Sigmoid colon (tissue), 7 donors: ENCODE measurements around the gene SUMF1. TPM values are rescaled to one million over a fixed set of nuclear protein-coding genes. Genes with fewer than 3 reads are reported as not detected.

Experiments
- DNase-seq: peaks from one replicate; pipeline ENCODE4 v3.0.0-alpha.2; 2019
- H3K27ac ChIP-seq, 4 donors: fragments of 200-600 bp; sonication (generic); one replicate each; pipeline ENCODE4 v1.5.1; 2016 to 2019; ENCODE audit warnings: mild to moderate bottlenecking in 1 of 4
- H3K27me3 ChIP-seq, 3 donors: fragments of 200-600 bp; sonication (generic); one replicate each; pipeline ENCODE4 v1.5.1; 2019; ENCODE audit warnings: mild to moderate bottlenecking in 1 of 3
- H3K36me3 ChIP-seq, 4 donors: fragments of 200-600 bp; sonication (generic); one replicate each; pipeline ENCODE4 v1.5.1; 2016 to 2019
- H3K4me1 ChIP-seq, 4 donors: fragments of 200-600 bp; sonication (generic); one replicate each; pipeline ENCODE4 v1.5.1; 2017 to 2019
- H3K4me3 ChIP-seq, 4 donors: fragments of 200-600 bp; sonication (generic); one replicate each; pipeline ENCODE4 v1.5.1; 2017 to 2019; ENCODE audit warnings: mild to moderate bottlenecking in 2 of 4, moderate library complexity in 1 of 4
- H3K9me3 ChIP-seq, 4 donors: fragments of 200-600 bp in 3 of 4; sonication (generic) in 3 of 4; one replicate each; pipeline versions ENCODE4 v1.5.1 to v1.6.1; 2013 to 2019
- CTCF ChIP-seq, 4 experiments: fragments of 450-650 bp in 3 of 4; fragments of 200-600 bp in 1 of 4; IDR thresholded peaks; one replicate each; pipeline ENCODE4 v1.5.1; 2016 to 2019; ENCODE audit warnings: antibody characterized with exemption in 4 of 4, mild to moderate bottlenecking in 3 of 4, moderate library complexity in 2 of 4
- EP300 ChIP-seq, 4 donors: sonication (generic); formaldehyde crosslinking; IDR thresholded peaks; one replicate each; pipeline ENCODE4 v1.6.1; 2017; ENCODE audit warnings: antibody characterized with exemption in 4 of 4
- POLR2A ChIP-seq, 2 donors: fragments of 450-650 bp; IDR thresholded peaks; one replicate each; pipeline ENCODE4 v1.6.1; 2016; ENCODE audit warnings: antibody characterized with exemption in 2 of 2, mild to moderate bottlenecking in 2 of 2, moderate library complexity in 2 of 2
- POLR2AphosphoS5 ChIP-seq, 4 donors: sonication (generic); formaldehyde crosslinking; IDR thresholded peaks; one replicate each; pipeline ENCODE4 v1.6.1; 2017; ENCODE audit warnings: antibody characterized with exemption in 4 of 4
- WGBS, 2 donors: extraction: QIAGEN DNeasy Blood & Tissue Kit; methylation state at CpG; one replicate each; pipeline ENCODE4 v1.1.7; 2013; 5-methylcytosine and 5-hydroxymethylcytosine counted together
- intact Hi-C: fragments of 100-400 bp; cut with DNase I; formaldehyde crosslinking; loops from one replicate; pipeline ENCODE4 v1.15.1; 2023
- polyA plus RNA-seq, 3 donors: library from polyadenylated mRNA; stranded (reverse); fragments of 200-250 nt; gene quantifications; one replicate each; pipeline ENCODE4 v1.2.3, GENCODE V29; 2013
- total RNA-seq, 4 donors: library from RNA; depleted of rRNA; stranded (reverse); fragments of >200 nt; gene quantifications; one replicate each; pipeline ENCODE4 v1.1.0, GENCODE V29; 2016
- donor health status: healthy with polysubstance abuse.
- donor health status: Bipolar disorder and iron deficiency.
- donor health status: healthy.

Gene SUMF1
- total and polyA plus RNA-seq, 7 donors, result 8.4 to 57.4 (median 23.3) TPM

GRCh38 chr3:4356546-4357410 lies 110.3 kb downstream of the SUMF1 start:
- no peak for DNase-seq
- Histone ChIP-seq H3K4me1 (peaks cover 0 to 5% (median 2%) of the 10 kb centered on the region in 4 donors), H3K27me3 (no peaks in the 10 kb centered on the region), H3K4me3 (no peak overlapping the region), H3K36me3 (peaks cover 0 to 6% (median 0%) of the 10 kb centered on the region in 4 donors), H3K9me3 (no peaks in the 10 kb centered on the region), H3K27ac (peak overlapping the region in 1 of 4 donors; percentile 39)
- no peak for TF ChIP-seq EP300 (IDR thresholded peaks at IDR 0.05)
- no peak for TF ChIP-seq POLR2A (IDR thresholded peaks at IDR 0.05)
- no peak for TF ChIP-seq CTCF (IDR thresholded peaks at IDR 0.05)
- TF ChIP-seq POLR2AphosphoS5 (IDR thresholded peaks at IDR 0.05), result no peak
- 84 to 90% methylated on average over 10 of the region's 10 CpGs for WGBS, 2 donors
- intact Hi-C loops, result loop anchor here (10.0 kb wide), 2 partner anchors 108 to 698 kb away; partner anchors contain the start of gene SUMF1

GRCh38 chr3:4356220-4356540 lies 110.9 kb downstream of the SUMF1 start:
- H3K9me3 ChIP-seq, result no peaks in the 10 kb centered on the region
- H3K36me3 ChIP-seq, result peaks cover 0 to under 1% (median 0%) of the 10 kb centered on the region in 4 donors
- TF ChIP-seq POLR2AphosphoS5 (IDR thresholded peaks at IDR 0.05) (no peak), POLR2A (IDR thresholded peaks at IDR 0.05) (no peak), CTCF (IDR thresholded peaks at IDR 0.05) (no peak), EP300 (IDR thresholded peaks at IDR 0.05) (no peak)
- no peaks in the 10 kb centered on the region for H3K27me3 ChIP-seq
- 97 to 98% methylated on average over 6 of the region's 6 CpGs for WGBS, 2 donors
- DNase-seq, result no peak
- intact Hi-C loops, result loop anchor here (10.0 kb wide), 2 partner anchors 109 to 699 kb away; partner anchors contain the start of gene SUMF1
- H3K4me3 ChIP-seq, result no peak overlapping the region
- H3K4me1 ChIP-seq, result peaks cover 0 to 9% (median 2%) of the 10 kb centered on the region in 4 donors
- H3K27ac ChIP-seq, result peak overlapping the region in 1 of 4 donors; percentile 39

GRCh38 chr3:4355401-4356219 lies 111.5 kb downstream of the SUMF1 start:
- Histone ChIP-seq H3K9me3 (no peaks in the 10 kb centered on the region), H3K27ac (peak overlapping the region in 2 of 4 donors; percentile 0 to 39), H3K4me1 (peaks cover 0 to 12% (median 2%) of the 10 kb centered on the region in 4 donors), H3K36me3 (no peaks in the 10 kb centered on the region), H3K27me3 (no peaks in the 10 kb centered on the region), H3K4me3 (no peak overlapping the region)
- 56 to 64% methylated on average over 6 of the region's 6 CpGs for whole genome bisulfite sequencing, 2 donors
- DNase-seq, result no peak
- TF ChIP-seq POLR2AphosphoS5 (IDR thresholded peaks at IDR 0.05) (no peak), CTCF (IDR thresholded peaks at IDR 0.05) (no peak), EP300 (IDR thresholded peaks at IDR 0.05) (no peak), POLR2A (IDR thresholded peaks at IDR 0.05) (no peak)
- intact Hi-C loops, result loop anchor here (10.0 kb wide), 2 partner anchors 109 to 699 kb away; partner anchors contain the start of gene SUMF1

- intact Hi-C loops, result loop anchor here (1.0 to 10.0 kb wide), 3 partner anchors 113 to 703 kb away; partner anchors contain the start of gene SUMF1
- no peaks in the 10 kb centered on the region for H3K27me3 ChIP-seq
- peaks cover 0 to 12% (median 2%) of the 10 kb centered on the region in 4 donors for H3K4me1 ChIP-seq
- 90 to 94% methylated on average over 4 of the region's 4 CpGs for WGBS, 2 donors
- DNase-seq, result no peak
- H3K4me3 ChIP-seq, result peak overlapping the region in 1 of 4 donors; percentile 34
- H3K36me3 ChIP-seq, result no peaks in the 10 kb centered on the region
- H3K9me3 ChIP-seq, result no peaks in the 10 kb centered on the region
- TF ChIP-seq POLR2A (IDR thresholded peaks at IDR 0.05) (no peak), POLR2AphosphoS5 (IDR thresholded peaks at IDR 0.05) (no peak), EP300 (IDR thresholded peaks at IDR 0.05) (no peak), CTCF (IDR thresholded peaks at IDR 0.05) (no peak)
- H3K27ac ChIP-seq, result peak overlapping the region in 2 of 4 donors; percentile 41 to 65
These were observed 115.2 kb downstream of the SUMF1 start for GRCh38 chr3:4351872-4352271.
